ENCODE data around the gene VWF.
"Not testable (repeated sequence)": the region's sequence is repeated elsewhere in the genome, so short reads cannot be mapped to it uniquely, and the experiment has no call there.

Gene VWF

DNA sequence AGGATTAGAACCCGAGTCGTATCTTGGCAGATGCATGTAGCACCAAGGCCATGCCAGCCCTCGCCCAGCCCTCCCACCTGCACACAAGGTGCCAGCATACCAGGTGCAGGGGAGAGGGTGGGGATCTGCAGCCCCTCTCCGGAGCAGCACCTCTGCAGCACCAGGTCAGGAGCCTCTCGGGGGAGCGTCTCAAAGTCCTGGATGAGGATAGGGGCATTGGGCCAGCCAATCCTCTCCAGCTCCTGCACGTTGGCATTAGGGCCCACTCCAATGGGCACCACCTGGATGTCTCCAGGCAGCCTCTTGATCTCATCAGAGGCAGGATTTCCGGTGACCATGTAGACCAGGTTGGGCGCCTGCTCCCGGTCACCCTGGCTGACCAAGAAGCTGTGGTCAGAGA, 106.2 kb downstream of the VWF start:
- no peak for DNase-seq
- Mint-ChIP-seq H3K27me3 (ENCODE audit: low read depth, poor library complexity) (peaks cover 20% of the 10 kb centered on the region), H3K4me1 (peaks cover 26% of the 10 kb centered on the region), H3K4me3 (no peak overlapping the region), H3K9me3 (no peaks in the 10 kb centered on the region), H3K27ac (no peak overlapping the region), H3K36me3 (ENCODE audit: low read depth) (no peaks in the 10 kb centered on the region)
- TF ChIP-seq, protein P1, sequence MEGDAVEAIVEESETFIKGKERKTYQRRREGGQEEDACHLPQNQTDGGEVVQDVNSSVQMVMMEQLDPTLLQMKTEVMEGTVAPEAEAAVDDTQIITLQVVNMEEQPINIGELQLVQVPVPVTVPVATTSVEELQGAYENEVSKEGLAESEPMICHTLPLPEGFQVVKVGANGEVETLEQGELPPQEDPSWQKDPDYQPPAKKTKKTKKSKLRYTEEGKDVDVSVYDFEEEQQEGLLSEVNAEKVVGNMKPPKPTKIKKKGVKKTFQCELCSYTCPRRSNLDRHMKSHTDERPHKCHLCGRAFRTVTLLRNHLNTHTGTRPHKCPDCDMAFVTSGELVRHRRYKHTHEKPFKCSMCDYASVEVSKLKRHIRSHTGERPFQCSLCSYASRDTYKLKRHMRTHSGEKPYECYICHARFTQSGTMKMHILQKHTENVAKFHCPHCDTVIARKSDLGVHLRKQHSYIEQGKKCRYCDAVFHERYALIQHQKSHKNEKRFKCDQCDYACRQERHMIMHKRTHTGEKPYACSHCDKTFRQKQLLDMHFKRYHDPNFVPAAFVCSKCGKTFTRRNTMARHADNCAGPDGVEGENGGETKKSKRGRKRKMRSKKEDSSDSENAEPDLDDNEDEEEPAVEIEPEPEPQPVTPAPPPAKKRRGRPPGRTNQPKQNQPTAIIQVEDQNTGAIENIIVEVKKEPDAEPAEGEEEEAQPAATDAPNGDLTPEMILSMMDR (IDR thresholded peaks at IDR 0.05) = no peak

DNA sequence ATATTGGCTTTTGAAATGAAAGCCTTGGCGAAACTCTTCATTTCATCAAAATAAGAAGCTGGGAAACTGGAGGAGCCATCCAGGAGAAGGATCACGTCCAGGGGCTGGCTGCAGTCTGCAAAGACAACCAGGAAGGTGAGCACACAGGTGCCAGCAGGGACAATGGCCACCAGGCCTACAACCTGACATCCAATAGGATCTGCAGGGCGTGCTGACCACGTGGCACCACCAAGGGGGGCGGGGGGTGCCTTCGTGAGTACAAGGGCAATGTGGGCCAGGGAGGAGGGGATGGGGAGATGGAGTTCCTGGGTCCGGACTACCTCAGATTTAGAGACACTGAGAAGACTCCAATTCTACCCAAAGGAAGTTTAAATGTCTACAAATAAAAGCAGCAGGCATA, 107.7 kb downstream of the VWF start:
- H3K36me3 Mint-ChIP-seq (ENCODE audit: low read depth) = no peaks in the 10 kb centered on the region
- DNase-seq = no peak
- H3K9me3 Mint-ChIP-seq = no peaks in the 10 kb centered on the region
- peaks cover 22% of the 10 kb centered on the region for H3K27me3 Mint-ChIP-seq (ENCODE audit: low read depth, poor library complexity)
- H3K27ac Mint-ChIP-seq = no peak overlapping the region
- TF ChIP-seq, protein P1 (IDR thresholded peaks at IDR 0.05) = no peak
- peaks cover 19% of the 10 kb centered on the region for H3K4me1 Mint-ChIP-seq
- H3K4me3 Mint-ChIP-seq = no peak overlapping the region

DNA sequence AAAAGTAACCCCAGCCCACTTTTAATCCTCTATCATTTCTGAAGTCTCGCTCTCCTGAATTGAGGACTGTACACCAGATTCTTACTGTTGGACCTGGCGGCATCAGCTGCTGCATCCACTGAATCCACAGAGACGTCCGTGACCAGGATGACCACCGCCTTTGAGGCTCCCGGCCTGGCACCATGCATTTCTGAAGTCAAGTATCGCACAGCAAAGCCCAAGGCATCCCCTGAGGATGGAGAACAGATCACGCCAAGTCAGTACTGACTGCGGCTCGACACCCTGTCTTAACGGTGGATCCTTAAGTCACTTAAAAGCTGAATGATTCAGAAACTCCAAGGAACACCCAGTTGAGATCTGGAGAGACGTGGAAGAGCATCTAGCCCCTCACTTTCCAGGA, 108.5 kb downstream of the VWF start:
- H3K27ac Mint-ChIP-seq; H3K4me3 Mint-ChIP-seq; DNase-seq; H3K36me3 Mint-ChIP-seq (ENCODE audit: low read depth); H3K9me3 Mint-ChIP-seq: not testable (repeated sequence)
- H3K27me3 Mint-ChIP-seq (ENCODE audit: low read depth, poor library complexity) = peaks cover 22% of the 10 kb centered on the region
- peaks cover 12% of the 10 kb centered on the region for H3K4me1 Mint-ChIP-seq

DNA sequence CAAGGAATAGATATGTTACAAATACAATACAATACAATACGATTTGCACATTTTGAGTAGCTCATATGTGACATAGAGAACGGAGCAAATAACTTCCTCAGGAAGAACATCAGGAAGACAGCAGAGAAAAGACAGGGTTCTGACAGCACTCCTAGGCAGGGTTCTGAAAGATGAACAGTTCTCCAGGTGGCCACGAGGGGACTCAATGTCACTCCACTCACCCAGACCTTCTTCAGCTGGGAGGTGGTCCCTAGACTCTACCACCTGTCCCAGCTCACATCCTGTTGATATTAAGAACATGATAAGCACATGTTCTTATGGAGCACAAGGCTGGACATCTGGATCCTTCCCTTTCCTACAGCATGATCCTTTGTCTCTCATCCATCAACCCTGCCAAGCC, 109.2 kb downstream of the VWF start:
- not testable (repeated sequence) for H3K36me3 Mint-ChIP-seq (ENCODE audit: low read depth); H3K9me3 Mint-ChIP-seq; H3K27ac Mint-ChIP-seq; H3K4me1 Mint-ChIP-seq; DNase-seq; H3K4me3 Mint-ChIP-seq
- peaks cover 23% of the 10 kb centered on the region for H3K27me3 Mint-ChIP-seq (ENCODE audit: low read depth, poor library complexity)

DNA sequence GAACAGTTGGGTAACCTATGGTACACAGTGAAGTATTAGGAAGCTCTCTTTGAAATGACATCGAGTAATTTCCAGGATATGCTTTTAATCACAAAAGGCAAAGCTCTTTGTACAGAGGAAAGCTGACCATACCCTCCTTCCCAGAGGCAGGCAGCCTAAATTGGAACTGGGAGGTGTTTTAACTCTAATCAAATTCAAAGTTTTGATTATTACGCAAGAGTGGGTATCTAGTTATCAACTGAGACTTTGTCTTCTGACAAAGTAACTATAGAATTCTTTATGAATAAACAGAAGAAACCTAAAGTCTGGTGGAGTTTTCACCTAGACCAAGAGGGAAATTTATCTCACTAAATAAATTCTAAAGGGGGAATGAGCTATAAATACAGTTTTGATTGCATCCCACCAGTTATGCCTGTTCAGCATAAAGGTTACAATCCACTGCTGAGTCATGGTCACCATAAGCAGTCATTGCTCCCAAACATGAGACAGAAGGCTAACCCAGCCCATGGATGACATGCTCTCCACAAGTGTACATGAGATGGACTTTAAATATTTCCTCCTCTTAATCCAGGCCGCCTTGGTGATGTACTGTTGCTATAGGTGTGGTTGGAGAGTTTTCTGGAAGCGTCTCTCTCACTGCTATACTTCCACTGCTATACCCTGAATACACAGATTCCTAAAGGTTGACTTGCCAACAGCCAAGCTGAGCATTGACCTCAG, 113.7 kb downstream of the VWF start:
- not testable (repeated sequence) for H3K36me3 Mint-ChIP-seq (ENCODE audit: low read depth); H3K9me3 Mint-ChIP-seq; DNase-seq; H3K27ac Mint-ChIP-seq; H3K4me3 Mint-ChIP-seq; H3K4me1 Mint-ChIP-seq
- peaks cover 52% of the 10 kb centered on the region for H3K27me3 Mint-ChIP-seq (ENCODE audit: low read depth, poor library complexity)

DNA sequence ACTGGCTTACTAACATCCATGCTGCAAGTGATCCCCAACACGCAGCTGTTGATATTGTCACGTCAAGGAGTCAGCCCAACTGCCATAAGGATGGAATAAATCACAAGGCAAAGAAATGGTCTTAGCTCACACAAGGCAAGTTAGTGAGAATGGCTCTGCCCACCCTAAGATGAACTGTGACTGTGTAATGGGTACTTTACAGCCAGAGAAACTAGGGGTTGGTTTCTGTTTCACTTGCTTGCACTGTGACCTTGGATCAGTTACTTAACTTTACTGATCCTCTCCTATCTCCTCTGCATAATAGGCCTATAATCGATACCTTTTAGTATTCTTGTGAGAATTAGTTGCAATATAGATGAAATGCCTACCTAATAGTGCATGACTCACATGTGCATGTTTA, 127.2 kb downstream of the VWF start:
- no peak overlapping the region for H3K27ac Mint-ChIP-seq
- peaks cover 8% of the 10 kb centered on the region for H3K27me3 Mint-ChIP-seq (ENCODE audit: low read depth, poor library complexity)
- no peaks in the 10 kb centered on the region for H3K36me3 Mint-ChIP-seq (ENCODE audit: low read depth)
- no peaks in the 10 kb centered on the region for H3K9me3 Mint-ChIP-seq
- no peak overlapping the region for H3K4me3 Mint-ChIP-seq
- DNase-seq = no peak
- H3K4me1 Mint-ChIP-seq = no peaks in the 10 kb centered on the region
- TF ChIP-seq, protein P1 (IDR thresholded peaks at IDR 0.05) = no peak

DNA sequence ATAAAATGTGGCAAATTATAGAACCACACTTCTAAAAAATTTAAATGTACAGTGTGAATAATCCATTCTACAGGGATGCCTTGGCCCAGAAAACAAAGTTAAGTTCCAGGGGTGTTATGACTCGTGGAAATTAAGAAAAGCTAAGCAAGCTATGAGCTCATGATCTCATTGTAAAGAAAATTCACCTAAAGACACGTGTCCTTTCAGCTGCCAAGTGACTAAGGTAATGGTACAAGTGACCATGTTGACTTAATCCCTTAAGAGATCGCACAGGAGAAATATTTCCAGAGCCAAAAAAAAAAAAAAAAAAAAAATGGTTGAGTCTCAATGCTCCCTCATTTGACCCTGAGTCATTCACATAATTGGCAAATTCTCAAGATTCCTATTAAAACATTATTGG, 128.0 kb downstream of the VWF start:
- no peak for DNase-seq
- Mint-ChIP-seq H3K27ac (no peak overlapping the region), H3K9me3 (no peaks in the 10 kb centered on the region), H3K4me3 (no peak overlapping the region), H3K36me3 (ENCODE audit: low read depth) (no peaks in the 10 kb centered on the region), H3K4me1 (no peaks in the 10 kb centered on the region), H3K27me3 (ENCODE audit: low read depth, poor library complexity) (peaks cover 13% of the 10 kb centered on the region)
- TF ChIP-seq, protein P1 (IDR thresholded peaks at IDR 0.05) = no peak

Measured in nephron progenitor cell (in vitro differentiated cells).